PC-3 (cell line): Measurements from ENCODE around the gene CMKLR1. TPM values are rescaled to one million over a fixed set of nuclear protein-coding genes. Genes with fewer than 3 reads are reported as not detected.

Experiments
- ATAC-seq: fragments of 200-7000 bp; cut with Tn5 transposase; 2 replicates; pipeline ENCODE4 v1.9.1; 2020; ENCODE audit warnings: mild to moderate bottlenecking, moderate library complexity
- BruUV-seq: library from RNA; stranded (reverse); fragments of 400-500 nt; replicated peaks from 2 replicates; lab custom pipeline; 2021; lab: Mats Ljungman, UMichigan
- CTCF ChIA-PET: fragments of 300-600 bp; sonication (Branson Sonifier 250); formaldehyde crosslinking; loops from one replicate; lab custom pipeline; 2022; ENCODE audit warnings: antibody characterized with exemption; lab: Charles Lee
- POLR2A ChIA-PET: fragments of 300-600 bp; sonication (Branson Sonifier 250); formaldehyde crosslinking; loops from one replicate; lab custom pipeline; 2022; ENCODE audit warnings: antibody characterized with exemption; ENCODE audit not compliant: unreplicated experiment; lab: Charles Lee
- DNase-seq: peaks from one replicate; pipeline ENCODE4 v3.0.0-alpha.2; 2015
- H2AFZ ChIP-seq: fragments of 300-600 bp; sonication (generic); 2 replicates; pipeline ENCODE4 v1.6.0; 2016; ENCODE audit warnings: antibody characterized with exemption, low read length
- H3F3A ChIP-seq: fragments of 300-600 bp; sonication (generic); one replicate; pipeline ENCODE4 v1.6.0; 2017; ENCODE audit warnings: antibody characterized with exemption, low read length, control low read depth, mild to moderate bottlenecking; ENCODE audit not compliant: unreplicated experiment
- H3K27ac ChIP-seq: fragments of 300-600 bp; sonication (generic); 2 replicates; pipeline ENCODE4 v1.5.1; 2016; ENCODE audit warnings: mild to moderate bottlenecking, low read length
- H3K27me3 ChIP-seq: fragments of 300-600 bp; sonication (generic); 2 replicates; pipeline ENCODE4 v1.6.1; 2016; ENCODE audit warnings: low read length, mixed read lengths
- H3K36me3 ChIP-seq: fragments of 300-600 bp; sonication (generic); 2 replicates; pipeline ENCODE4 v1.6.1; 2016; ENCODE audit warnings: low read depth, mixed run types, low read length, mixed read lengths
- H3K4me1 ChIP-seq: fragments of 300-600 bp; sonication (generic); 2 replicates; pipeline ENCODE4 v1.5.1; 2016; ENCODE audit warnings: low read length; ENCODE audit not compliant: insufficient read depth
- H3K4me2 ChIP-seq: fragments of 300-600 bp; sonication (generic); 2 replicates; pipeline ENCODE4 v1.6.0; 2016; ENCODE audit warnings: low read length
- H3K4me3 ChIP-seq: fragments of 300-600 bp; sonication (generic); 2 replicates; pipeline ENCODE4 v1.5.1; 2016; ENCODE audit warnings: mild to moderate bottlenecking, low read length, mixed read lengths
- H3K79me2 ChIP-seq: fragments of 300-600 bp; sonication (generic); 2 replicates; pipeline ENCODE4 v1.6.1; 2017; ENCODE audit warnings: low read length, mixed read lengths
- H3K9ac ChIP-seq: fragments of 300-600 bp; sonication (generic); 2 replicates; pipeline ENCODE4 v1.6.0; 2016; ENCODE audit warnings: mild to moderate bottlenecking, low read length
- H3K9me2 ChIP-seq: fragments of 300-600 bp; sonication (generic); replicated peaks from 2 replicates; pipeline ENCODE4 v1.6.1; 2016; ENCODE audit warnings: mixed run types, low read length, mixed read lengths
- H3K9me3 ChIP-seq: fragments of 300-600 bp; sonication (generic); 2 replicates; pipeline ENCODE4 v1.6.1; 2016; ENCODE audit warnings: low read length, mixed read lengths
- H4K20me1 ChIP-seq: fragments of 300-600 bp; sonication (generic); 2 replicates; pipeline ENCODE4 v1.6.1; 2016; ENCODE audit warnings: low read length, mixed read lengths
- EZH2 ChIP-seq: fragments of 300-600 bp; sonication (generic); IDR thresholded peaks from one replicate; pipeline ENCODE4 v1.6.1; 2017; ENCODE audit warnings: antibody characterized with exemption, mild to moderate bottlenecking, low read length; ENCODE audit not compliant: unreplicated experiment
- EZH2phosphoT487 ChIP-seq: fragments of 300-600 bp; sonication (generic); IDR thresholded peaks from 2 replicates; pipeline ENCODE4 v1.6.1; 2018; ENCODE audit warnings: mild to moderate bottlenecking, antibody characterized with exemption, low read length, borderline replicate concordance
- intact Hi-C: fragments of 100-400 bp; cut with micrococcal nuclease; formaldehyde crosslinking; loops from 2 replicates; pipeline ENCODE4 v1.9.0; 2023
- total RNA-seq: library from RNA; depleted of rRNA; stranded (reverse); fragments of >200 nt; gene quantifications from 2 replicates; pipeline ENCODE4 v1.2.3, GENCODE V29; 2014
- TF ChIP-seq, protein P1 (sequence below): fragments of 300-600 bp; sonication (generic); conservative IDR thresholded peaks from 2 replicates; pipeline ENCODE4 v1.5.1; 2017; ENCODE audit warnings: antibody characterized with exemption, low read depth, mild to moderate bottlenecking, low read length

Gene CMKLR1
- total RNA-seq, 1 experiment from 2014 or later = not detected

DNA sequence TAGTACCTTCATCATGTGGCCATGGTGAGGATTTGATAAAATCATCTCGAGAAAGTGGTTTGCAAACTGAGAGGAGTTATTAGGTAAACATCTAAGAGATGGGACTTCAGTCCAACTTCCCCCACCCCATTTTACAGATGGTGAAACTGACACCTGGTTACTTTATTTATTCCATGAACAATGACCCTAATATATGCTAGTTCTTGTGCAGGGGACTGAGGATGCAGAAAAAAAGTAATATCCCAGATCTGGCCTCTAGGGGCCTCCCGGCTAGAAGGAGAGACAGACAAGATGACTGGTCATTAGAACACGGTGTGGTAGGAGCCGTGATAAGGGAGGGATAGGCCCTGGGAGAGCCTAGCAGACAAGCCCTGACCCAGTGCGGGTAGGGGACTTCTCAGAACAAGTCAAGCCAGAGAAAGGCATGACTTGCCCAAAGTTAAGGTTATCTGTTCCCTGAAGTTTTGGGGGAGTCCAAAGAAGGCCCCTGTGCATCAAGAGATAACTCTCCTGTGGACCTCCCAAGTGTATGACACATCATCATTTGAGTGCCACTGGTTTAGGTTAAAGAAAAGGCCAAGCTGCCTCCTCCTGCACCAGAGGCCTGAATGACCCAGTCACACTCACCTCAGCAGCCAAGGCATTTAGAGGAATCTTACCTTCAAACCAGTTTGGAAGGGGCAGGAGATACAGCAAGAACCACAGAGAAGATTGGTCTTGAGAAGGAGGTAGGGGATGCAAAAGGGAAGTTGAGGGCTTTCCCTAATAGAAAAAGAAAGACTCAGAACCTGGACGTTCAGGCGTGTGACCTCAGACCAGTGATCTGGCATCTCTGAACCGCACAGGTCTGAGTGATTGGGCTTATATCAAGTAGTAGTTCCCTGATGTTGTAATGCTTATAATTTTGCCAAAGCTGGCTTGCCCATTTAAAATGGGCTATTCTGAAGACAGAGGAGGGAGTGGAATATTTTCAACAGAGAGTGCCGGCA lies 1.6 kb downstream of the CMKLR1 start:
- ChIA-PET POLR2A (no interaction called here), CTCF (no interaction called here)
- Histone ChIP-seq H3K9ac (no peak overlapping the region), H3K4me3 (no peak overlapping the region), H4K20me1 (no peaks in the 10 kb centered on the region), H3K9me2 (no peaks in the 10 kb centered on the region), H3K79me2 (no peaks in the 10 kb centered on the region), H3K4me1 (no peaks in the 10 kb centered on the region), H3K36me3 (no peaks in the 10 kb centered on the region), H2AFZ (no peak overlapping the region), H3K4me2 (no peak overlapping the region), H3F3A (no peaks in the 10 kb centered on the region), H3K9me3 (no peaks in the 10 kb centered on the region), H3K27me3 (peaks cover 47% of the 10 kb centered on the region), H3K27ac (no peak overlapping the region)
- ATAC-seq = peak; percentile 88
- TF ChIP-seq EZH2 (no peak), EZH2phosphoT487 (no peak)
- TF ChIP-seq, protein P1, sequence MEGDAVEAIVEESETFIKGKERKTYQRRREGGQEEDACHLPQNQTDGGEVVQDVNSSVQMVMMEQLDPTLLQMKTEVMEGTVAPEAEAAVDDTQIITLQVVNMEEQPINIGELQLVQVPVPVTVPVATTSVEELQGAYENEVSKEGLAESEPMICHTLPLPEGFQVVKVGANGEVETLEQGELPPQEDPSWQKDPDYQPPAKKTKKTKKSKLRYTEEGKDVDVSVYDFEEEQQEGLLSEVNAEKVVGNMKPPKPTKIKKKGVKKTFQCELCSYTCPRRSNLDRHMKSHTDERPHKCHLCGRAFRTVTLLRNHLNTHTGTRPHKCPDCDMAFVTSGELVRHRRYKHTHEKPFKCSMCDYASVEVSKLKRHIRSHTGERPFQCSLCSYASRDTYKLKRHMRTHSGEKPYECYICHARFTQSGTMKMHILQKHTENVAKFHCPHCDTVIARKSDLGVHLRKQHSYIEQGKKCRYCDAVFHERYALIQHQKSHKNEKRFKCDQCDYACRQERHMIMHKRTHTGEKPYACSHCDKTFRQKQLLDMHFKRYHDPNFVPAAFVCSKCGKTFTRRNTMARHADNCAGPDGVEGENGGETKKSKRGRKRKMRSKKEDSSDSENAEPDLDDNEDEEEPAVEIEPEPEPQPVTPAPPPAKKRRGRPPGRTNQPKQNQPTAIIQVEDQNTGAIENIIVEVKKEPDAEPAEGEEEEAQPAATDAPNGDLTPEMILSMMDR = peak; percentile 81
- intact Hi-C loops = loop anchor here (1.0 kb wide), 2 partner anchors 158 to 175 kb away; no protein-coding TSS in a partner anchor
- BruUV-seq = no TSS peak
- peak; percentile 56 for DNase-seq

DNA sequence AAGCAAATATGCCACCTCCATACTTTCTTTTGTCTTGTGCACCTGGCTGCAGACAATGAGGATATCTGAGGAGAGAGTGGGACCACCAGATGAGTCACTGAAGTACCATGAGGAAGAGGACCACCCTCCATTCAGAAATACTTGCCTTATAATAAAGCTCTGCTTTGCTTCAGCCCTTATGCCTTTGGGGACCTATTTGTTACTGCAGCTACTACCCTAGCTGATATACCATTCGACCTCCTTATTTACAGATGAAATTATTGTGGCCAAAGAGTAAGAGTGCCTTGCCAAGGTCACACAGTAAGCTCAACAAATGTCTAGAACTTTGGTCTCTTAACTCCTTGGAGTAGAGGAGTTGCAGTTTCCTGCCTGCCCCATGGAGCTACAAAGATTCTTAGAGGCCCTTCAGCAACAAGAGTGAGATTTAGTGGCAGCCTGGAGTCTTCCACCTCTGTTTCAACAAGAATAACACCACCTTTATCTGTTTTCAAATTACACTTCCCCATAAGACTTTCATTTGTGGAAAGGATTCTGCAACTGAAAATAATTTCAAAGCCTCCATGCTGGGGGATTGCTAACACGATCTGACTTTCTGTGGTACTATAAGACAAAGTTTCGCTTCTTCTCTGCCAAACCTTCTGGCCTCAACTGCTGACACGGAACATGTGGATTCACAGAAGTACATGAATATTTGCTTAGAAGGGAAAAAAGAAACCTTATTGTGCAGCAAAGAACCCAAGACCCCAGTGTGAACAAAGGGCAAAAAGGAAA lies 3.6 kb downstream of the CMKLR1 start:
- ATAC-seq (no peak), DNase-seq (no peak)
- H3K4me2 ChIP-seq = no peak overlapping the region
- H3K4me3 ChIP-seq = no peak overlapping the region
- H3K9me2 ChIP-seq = no peaks in the 10 kb centered on the region
- intact Hi-C loops = no loop called here
- peaks cover 39% of the 10 kb centered on the region for H3K27me3 ChIP-seq
- no peaks in the 10 kb centered on the region for H3K79me2 ChIP-seq
- H3K4me1 ChIP-seq = no peaks in the 10 kb centered on the region
- TF ChIP-seq EZH2phosphoT487 (no peak), EZH2 (no peak)
- TF ChIP-seq, protein P1 = no peak
- no peak overlapping the region for H3K9ac ChIP-seq
- no peaks in the 10 kb centered on the region for H3K9me3 ChIP-seq
- H3F3A ChIP-seq = no peaks in the 10 kb centered on the region
- H4K20me1 ChIP-seq = no peaks in the 10 kb centered on the region
- no peaks in the 10 kb centered on the region for H3K36me3 ChIP-seq
- BruUV-seq = no TSS peak
- ChIA-PET CTCF (no interaction called here), POLR2A (no interaction called here)
- H3K27ac ChIP-seq = no peak overlapping the region
- no peak overlapping the region for H2AFZ ChIP-seq
